D721Med (cell line): Measurements from ENCODE around the gene RAB3C.

Experiments
- DNase-seq: peaks from one replicate; pipeline ENCODE4 v3.0.0; 2011; ENCODE audit warnings: low spot score; ENCODE audit not compliant: insufficient read length
- FAIRE-seq: peaks from 2 replicates; lab custom pipeline; 2011; peaks lifted over from hg19 to GRCh38; lab: Jason Lieb, UNC
- TF ChIP-seq, protein P1 (sequence below): IDR thresholded peaks from 2 replicates; pipeline ENCODE4 v1.5.1; 2012; ENCODE audit warnings: mild to moderate bottlenecking, control low read depth; ENCODE audit not compliant: insufficient read depth; ENCODE audit errors: missing control alignments

The RAB3C gene

DNA sequence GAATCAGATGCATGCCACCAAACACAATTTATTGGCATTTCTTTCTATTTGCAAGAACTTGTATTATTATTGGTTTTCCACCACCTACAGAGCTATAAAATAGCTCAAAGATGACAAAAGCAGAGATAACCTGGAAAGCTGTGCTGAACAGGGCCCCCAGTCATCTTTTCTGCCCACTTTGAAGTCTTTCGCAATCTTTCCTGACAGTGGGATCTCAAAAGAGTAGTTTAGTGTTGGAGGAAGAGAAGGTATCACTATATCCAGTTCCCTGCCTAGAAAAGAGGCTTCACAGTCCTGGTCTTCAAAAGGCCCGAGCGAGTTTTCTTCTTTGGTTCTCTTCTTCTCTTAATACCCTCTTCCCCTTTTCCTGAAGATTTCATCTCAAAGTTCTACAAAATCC, 231.0 kb downstream of the RAB3C start:
- no peak for FAIRE-seq
- DNase-seq = no peak
- TF ChIP-seq, protein P1, sequence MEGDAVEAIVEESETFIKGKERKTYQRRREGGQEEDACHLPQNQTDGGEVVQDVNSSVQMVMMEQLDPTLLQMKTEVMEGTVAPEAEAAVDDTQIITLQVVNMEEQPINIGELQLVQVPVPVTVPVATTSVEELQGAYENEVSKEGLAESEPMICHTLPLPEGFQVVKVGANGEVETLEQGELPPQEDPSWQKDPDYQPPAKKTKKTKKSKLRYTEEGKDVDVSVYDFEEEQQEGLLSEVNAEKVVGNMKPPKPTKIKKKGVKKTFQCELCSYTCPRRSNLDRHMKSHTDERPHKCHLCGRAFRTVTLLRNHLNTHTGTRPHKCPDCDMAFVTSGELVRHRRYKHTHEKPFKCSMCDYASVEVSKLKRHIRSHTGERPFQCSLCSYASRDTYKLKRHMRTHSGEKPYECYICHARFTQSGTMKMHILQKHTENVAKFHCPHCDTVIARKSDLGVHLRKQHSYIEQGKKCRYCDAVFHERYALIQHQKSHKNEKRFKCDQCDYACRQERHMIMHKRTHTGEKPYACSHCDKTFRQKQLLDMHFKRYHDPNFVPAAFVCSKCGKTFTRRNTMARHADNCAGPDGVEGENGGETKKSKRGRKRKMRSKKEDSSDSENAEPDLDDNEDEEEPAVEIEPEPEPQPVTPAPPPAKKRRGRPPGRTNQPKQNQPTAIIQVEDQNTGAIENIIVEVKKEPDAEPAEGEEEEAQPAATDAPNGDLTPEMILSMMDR = no peak

DNA sequence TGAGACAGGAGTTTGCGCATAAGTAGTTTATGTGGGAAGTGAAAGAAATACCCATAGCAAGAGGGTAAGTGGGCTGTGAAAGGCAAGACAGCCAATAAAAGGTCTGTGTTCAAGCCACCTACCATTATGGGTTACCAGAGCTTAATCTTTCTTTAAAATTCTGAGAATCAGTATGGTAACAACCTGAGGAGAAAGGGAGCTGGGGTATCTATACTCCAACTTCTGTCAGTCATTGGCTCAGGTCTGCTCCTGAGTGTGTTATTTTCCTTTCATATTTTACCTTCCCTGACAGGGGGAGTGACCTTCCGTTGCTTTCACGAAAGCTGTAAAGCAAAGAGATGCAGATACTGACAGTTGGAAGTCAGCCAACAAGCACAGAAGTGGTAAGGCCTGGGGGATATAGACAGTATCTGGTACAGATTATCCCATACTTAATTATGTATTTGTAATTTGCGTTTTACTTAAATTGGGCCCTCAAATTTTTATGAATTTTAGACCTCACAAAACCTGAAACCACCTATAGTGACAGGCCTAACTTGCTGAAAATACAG, 233.4 kb downstream of the RAB3C start:
- DNase-seq (no peak), FAIRE-seq (no peak)
- TF ChIP-seq, protein P1 = no peak

DNA sequence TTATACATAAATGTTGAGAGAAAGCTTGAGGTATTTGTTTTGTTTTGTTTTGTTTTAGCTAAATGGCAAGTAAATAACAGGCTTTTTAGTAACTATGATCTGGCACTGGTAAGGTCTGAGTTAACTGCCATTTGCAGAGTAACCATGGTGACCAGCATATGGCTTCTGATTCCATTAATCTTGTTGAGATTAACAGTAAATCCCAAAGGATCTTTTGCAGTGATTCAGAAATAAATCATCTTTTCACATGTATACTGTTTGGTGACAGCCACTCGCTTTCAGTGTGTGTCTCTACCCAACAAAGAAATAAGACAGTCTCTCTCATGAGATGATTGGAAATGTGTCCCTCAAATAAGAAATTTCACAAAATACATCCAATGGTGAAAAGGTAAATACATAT, 235.6 kb downstream of the RAB3C start:
- DNase-seq (peak; percentile 19), FAIRE-seq (peak; percentile 99)
- TF ChIP-seq, protein P1 = no peak

- TF ChIP-seq, protein P1 = no peak
- no peak for DNase-seq
- no peak for FAIRE-seq
Measured at GRCh38 chr5:58825441-58825840, 242.6 kb downstream of the RAB3C start.

- TF ChIP-seq, protein P1 = no peak
- no peak for FAIRE-seq
Measured at GRCh38 chr5:58825899-58826298, 243.0 kb downstream of the RAB3C start.

GRCh38 chr5:58827463-58827862, 244.6 kb downstream of the RAB3C start:
- no peak for FAIRE-seq
- no peak for DNase-seq
- TF ChIP-seq, protein P1 = no peak

More at GRCh38 chr5:58825899-58826298, 243.0 kb downstream of the RAB3C start:
- no peak for DNase-seq

- no peak for DNase-seq
- TF ChIP-seq, protein P1 = no peak
- no peak for FAIRE-seq
Measured at GRCh38 chr5:58828258-58828657, 245.4 kb downstream of the RAB3C start.
